Keratinocyte (primary cell): ENCODE results near the gene ZNF830. TPM values are rescaled to one million over a fixed set of nuclear protein-coding genes. Genes with fewer than 3 reads are reported as not detected.

Experiments used
- DNase-seq: peaks from one replicate; pipeline ENCODE4 v3.0.0-alpha.2; 2011; ENCODE audit warnings: low read depth, missing footprints, low spot score
- FAIRE-seq: peaks from 2 replicates; lab custom pipeline; 2011; peaks lifted over from hg19 to GRCh38; lab: Jason Lieb, UNC
- H2AFZ ChIP-seq: 2 replicates; pipeline ENCODE4 v1.6.0; 2012; ENCODE audit warnings: low read length, control low read depth, inconsistent platforms; ENCODE audit not compliant: control insufficient read depth
- H3K27ac ChIP-seq: 2 replicates; pipeline ENCODE4 v1.5.1; 2011; ENCODE audit warnings: low read length; ENCODE audit not compliant: control insufficient read depth, insufficient read depth
- H3K27me3 ChIP-seq: 3 replicates; pipeline ENCODE4 v1.6.0; 2011; ENCODE audit warnings: low read length; ENCODE audit not compliant: control insufficient read depth, insufficient read depth; ENCODE audit errors: extremely low read depth
- H3K36me3 ChIP-seq, 2 experiments: 2 replicates in 1 of 2; 3 replicates in 1 of 2; pipeline ENCODE4 v1.5.1; 2011; ENCODE audit warnings: low read length in 2 of 2, mild to moderate bottlenecking in 1 of 2; ENCODE audit not compliant: control insufficient read depth in 2 of 2, insufficient read depth in 2 of 2; ENCODE audit errors: extremely low read depth in 1 of 2
- H3K4me1 ChIP-seq: 3 replicates; pipeline ENCODE4 v1.5.1; 2011; ENCODE audit warnings: low read length; ENCODE audit not compliant: control insufficient read depth, insufficient read depth; ENCODE audit errors: extremely low read depth
- H3K4me2 ChIP-seq: 3 replicates; pipeline ENCODE4 v1.6.0; 2011; ENCODE audit warnings: low read depth, low read length; ENCODE audit not compliant: control insufficient read depth, insufficient read depth; ENCODE audit errors: extremely low read depth
- H3K4me3 ChIP-seq, 3 experiments: fragments of 200-600 bp in 1 of 3; sonication (generic) in 1 of 3; 2 replicates in 2 of 3; 3 replicates in 1 of 3; pipeline ENCODE4 v1.5.1; 2011 to 2016; ENCODE audit warnings: low read length in 3 of 3, mild to moderate bottlenecking in 3 of 3, control low read depth in 2 of 3, inconsistent platforms in 1 of 3, low read depth in 1 of 3, mixed read lengths in 1 of 3, mixed run types in 1 of 3, moderate library complexity in 1 of 3; ENCODE audit not compliant: control insufficient read depth in 2 of 3, insufficient read depth in 2 of 3; ENCODE audit errors: extremely low read depth in 1 of 3
- H3K79me2 ChIP-seq: 2 replicates; pipeline ENCODE4 v1.6.0; 2012; ENCODE audit warnings: low read length; ENCODE audit not compliant: control insufficient read depth, insufficient read depth
- H3K9ac ChIP-seq: 3 replicates; pipeline ENCODE4 v1.6.0; 2011; ENCODE audit warnings: low read length; ENCODE audit not compliant: control insufficient read depth, insufficient read depth; ENCODE audit errors: extremely low read depth
- H3K9me1 ChIP-seq: 3 replicates; pipeline ENCODE4 v1.6.0; 2011; ENCODE audit warnings: low read length; ENCODE audit not compliant: control insufficient read depth, insufficient read depth; ENCODE audit errors: extremely low read depth
- H3K9me3 ChIP-seq: 2 replicates; pipeline ENCODE4 v1.5.1; 2012; ENCODE audit warnings: low read depth, low read length; ENCODE audit not compliant: control insufficient read depth
- H4K20me1 ChIP-seq: 3 replicates; pipeline ENCODE4 v1.6.0; 2011; ENCODE audit warnings: low read length; ENCODE audit not compliant: control insufficient read depth, insufficient read depth; ENCODE audit errors: extremely low read depth
- EZH2 ChIP-seq: IDR thresholded peaks from one replicate; pipeline ENCODE4 v1.6.1; 2012; ENCODE audit warnings: inconsistent platforms, mild to moderate bottlenecking, low read length, moderate library complexity
- dilution Hi-C: fragments of 300-500 bp; cut with MboI; formaldehyde crosslinking; loops from one replicate; pipeline ENCODE4 v1.7.0; 2020; ENCODE audit warnings: low sequenced_read_pairs; ENCODE audit not compliant: extremely low pct_ligation_motif_present
- polyA plus RNA-seq, 5 experiments: library from polyadenylated mRNA; depleted of rRNA in 3 of 5; stranded (reverse) in 3 of 5; stranded (forward) in 1 of 5; unstranded in 1 of 5; fragments of >200 nt; gene quantifications; 1 replicate in 1 of 5; 2 replicates in 3 of 5; 3 replicates in 1 of 5; pipeline versions ENCODE4 v1.2.1 to v1.2.3, GENCODE V29; 2011 to 2012; ENCODE audit warnings: missing spikeins in 2 of 5, low read depth in 1 of 5, low replicate concordance in 1 of 5
- TF ChIP-seq, protein P1 (sequence below), 3 experiments: IDR thresholded peaks in 1 of 3; conservative IDR thresholded peaks in 1 of 3; optimal IDR thresholded peaks in 1 of 3; 2 replicates in 2 of 3; 3 replicates in 1 of 3; pipeline versions ENCODE3 to v1.5.1; 2011; ENCODE audit warnings: low read length in 3 of 3, mild to moderate bottlenecking in 3 of 3, moderate library complexity in 2 of 3, control low read depth in 1 of 3, inconsistent platforms in 1 of 3; ENCODE audit not compliant: insufficient read depth in 2 of 3; ENCODE audit errors: extremely low read depth in 1 of 3

Gene ZNF830
- polyA plus RNA-seq, 1 donor (not counting 4 experiments of a cell fraction or from before 2014, with no cell fraction given), result 10.3 TPM

DNA sequence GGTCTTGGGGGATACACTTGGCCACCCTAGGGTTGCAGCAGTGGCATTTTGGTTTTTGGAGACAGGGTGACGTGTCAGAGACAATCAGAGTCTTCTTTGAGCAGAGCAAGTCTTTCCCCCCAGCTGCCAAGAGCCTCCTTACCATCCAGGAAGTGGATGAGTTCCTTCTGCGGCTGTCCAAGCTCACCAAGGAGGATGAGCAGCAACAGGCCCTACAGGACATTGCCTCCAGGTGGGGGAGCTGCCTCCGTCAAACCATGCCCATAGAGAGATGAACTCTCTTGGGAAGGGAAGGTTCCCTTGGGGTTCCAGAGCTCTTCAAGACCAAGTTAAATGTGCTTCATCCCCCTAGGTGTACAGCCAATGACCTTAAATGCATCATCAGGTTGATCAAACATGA lies 30.3 kb downstream of the ZNF830 start:
- Histone ChIP-seq H3K9me3 (no peaks in the 10 kb centered on the region), H3K9ac (no peak overlapping the region), H3K27ac (no peak overlapping the region), H3K79me2 (no peaks in the 10 kb centered on the region), H3K4me2 (no peak overlapping the region), H3K36me3 (peaks cover 31% of the 10 kb centered on the region in 2 experiments), H3K9me1 (no peaks in the 10 kb centered on the region), H3K27me3 (no peaks in the 10 kb centered on the region), H2AFZ (no peak overlapping the region), H4K20me1 (no peaks in the 10 kb centered on the region), H3K4me1 (no peaks in the 10 kb centered on the region), H3K4me3 (no peak overlapping the region)
- FAIRE-seq (no peak), DNase-seq (no peak)
- dilution Hi-C loops, result no loop called here
- TF ChIP-seq EZH2, result no peak
- TF ChIP-seq, protein P1, sequence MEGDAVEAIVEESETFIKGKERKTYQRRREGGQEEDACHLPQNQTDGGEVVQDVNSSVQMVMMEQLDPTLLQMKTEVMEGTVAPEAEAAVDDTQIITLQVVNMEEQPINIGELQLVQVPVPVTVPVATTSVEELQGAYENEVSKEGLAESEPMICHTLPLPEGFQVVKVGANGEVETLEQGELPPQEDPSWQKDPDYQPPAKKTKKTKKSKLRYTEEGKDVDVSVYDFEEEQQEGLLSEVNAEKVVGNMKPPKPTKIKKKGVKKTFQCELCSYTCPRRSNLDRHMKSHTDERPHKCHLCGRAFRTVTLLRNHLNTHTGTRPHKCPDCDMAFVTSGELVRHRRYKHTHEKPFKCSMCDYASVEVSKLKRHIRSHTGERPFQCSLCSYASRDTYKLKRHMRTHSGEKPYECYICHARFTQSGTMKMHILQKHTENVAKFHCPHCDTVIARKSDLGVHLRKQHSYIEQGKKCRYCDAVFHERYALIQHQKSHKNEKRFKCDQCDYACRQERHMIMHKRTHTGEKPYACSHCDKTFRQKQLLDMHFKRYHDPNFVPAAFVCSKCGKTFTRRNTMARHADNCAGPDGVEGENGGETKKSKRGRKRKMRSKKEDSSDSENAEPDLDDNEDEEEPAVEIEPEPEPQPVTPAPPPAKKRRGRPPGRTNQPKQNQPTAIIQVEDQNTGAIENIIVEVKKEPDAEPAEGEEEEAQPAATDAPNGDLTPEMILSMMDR (optimal IDR thresholded peaks at IDR 0.05 in 1 of 3, IDR thresholded peaks at IDR 0.05 in 1 of 3, conservative IDR thresholded peaks at IDR 0.05 in 1 of 3; ENCODE audit: extremely low read depth in 1 of 3, insufficient read depth in 2 of 3, low read length in 3 of 3), result no peak

DNA sequence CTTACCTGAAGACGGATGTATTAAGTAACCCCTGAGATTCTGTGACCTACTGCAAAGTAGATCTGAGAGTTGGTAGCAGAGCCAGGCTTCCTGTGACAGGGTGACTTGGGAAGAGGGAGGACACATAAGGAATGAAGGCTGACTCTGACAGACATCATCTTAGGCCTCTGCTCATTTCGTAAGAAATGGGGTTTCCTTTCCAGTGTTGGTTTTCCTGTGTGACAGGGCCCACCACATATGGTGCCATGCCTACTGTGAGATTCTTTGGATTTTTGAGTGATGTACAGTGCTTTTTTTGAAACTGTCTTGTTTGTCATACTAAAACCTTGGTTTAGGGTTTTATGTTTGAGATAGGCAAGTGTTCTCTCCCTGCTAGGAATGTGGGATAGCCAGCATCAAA lies 31.7 kb downstream of the ZNF830 start:
- Histone ChIP-seq H4K20me1 (no peaks in the 10 kb centered on the region), H3K36me3 (peaks cover 32 to 37% of the 10 kb centered on the region in 2 experiments)

More for the DNA sequence above, 31.7 kb downstream of the ZNF830 start:
- Histone ChIP-seq H3K27me3 (no peaks in the 10 kb centered on the region), H3K9me1 (no peaks in the 10 kb centered on the region), H3K4me2 (no peak overlapping the region), H2AFZ (no peak overlapping the region), H3K4me3 (no peak overlapping the region), H3K9ac (no peak overlapping the region), H3K9me3 (no peaks in the 10 kb centered on the region), H3K4me1 (no peaks in the 10 kb centered on the region), H3K27ac (no peak overlapping the region), H3K79me2 (no peaks in the 10 kb centered on the region)
- FAIRE-seq, result no peak
- no peak for DNase-seq
- TF ChIP-seq EZH2, result no peak
- TF ChIP-seq, protein P1 (optimal IDR thresholded peaks at IDR 0.05 in 1 of 3, IDR thresholded peaks at IDR 0.05 in 1 of 3, conservative IDR thresholded peaks at IDR 0.05 in 1 of 3; ENCODE audit: extremely low read depth in 1 of 3, insufficient read depth in 2 of 3, low read length in 3 of 3), result no peak
- dilution Hi-C loops, result no loop called here
